HEK293T (cell line): ENCODE measurements around the gene TGFB1.

Source experiments
- CTCF ChIA-PET: fragments of 350-600 bp; formaldehyde crosslinking; extraction: SDS; loops from one replicate; lab custom pipeline; 2021; ENCODE audit warnings: antibody characterized with exemption, inconsistent platforms; lab: Yijun Ruan, JAX
- POLR2A ChIA-PET: fragments of 350-600 bp; formaldehyde crosslinking; extraction: SDS; loops from one replicate; lab custom pipeline; 2020; ENCODE audit warnings: antibody characterized with exemption, inconsistent platforms; lab: Yijun Ruan, JAX
- DNase-seq: peaks from one replicate; pipeline ENCODE4 v3.0.0; 2012; ENCODE audit warnings: mixed read lengths; ENCODE audit errors: extremely low spot score
- ARNT ChIP-seq: fragments of 450-650 bp; IDR thresholded peaks from 2 replicates; pipeline ENCODE4 v1.6.1; 2017; ENCODE audit warnings: mild to moderate bottlenecking
- BHLHE40 ChIP-seq: fragments of 450-650 bp; IDR thresholded peaks from 2 replicates; pipeline ENCODE4 v1.6.1; 2016; ENCODE audit warnings: mild to moderate bottlenecking, moderate library complexity, borderline replicate concordance
- CTBP1 ChIP-seq: fragments of 450-650 bp; IDR thresholded peaks from 2 replicates; pipeline ENCODE4 v1.6.1; 2016; ENCODE audit warnings: borderline replicate concordance
- ELF4 ChIP-seq: fragments of 450-650 bp; IDR thresholded peaks from 2 replicates; pipeline ENCODE4 v1.6.1; 2017; ENCODE audit warnings: antibody characterized with exemption
- FOXA1 ChIP-seq: fragments of 450-650 bp; IDR thresholded peaks from 2 replicates; pipeline ENCODE4 v1.6.1; 2016; ENCODE audit warnings: mild to moderate bottlenecking
- FOXK2 ChIP-seq: fragments of 450-650 bp; IDR thresholded peaks from 2 replicates; pipeline ENCODE4 v1.6.1; 2016; ENCODE audit warnings: mild to moderate bottlenecking
- FOXM1 ChIP-seq: fragments of 450-650 bp; IDR thresholded peaks from 2 replicates; pipeline ENCODE4 v1.6.1; 2017; ENCODE audit warnings: mild to moderate bottlenecking, borderline replicate concordance
- HDGF ChIP-seq: fragments of 450-650 bp; IDR thresholded peaks from 2 replicates; pipeline ENCODE4 v1.6.1; 2017; ENCODE audit warnings: antibody characterized with exemption, borderline replicate concordance
- L3MBTL2 ChIP-seq: fragments of 450-650 bp; conservative IDR thresholded peaks from 2 replicates; pipeline ENCODE4 v1.6.1; 2016; ENCODE audit warnings: mild to moderate bottlenecking
- LEF1 ChIP-seq: fragments of 450-650 bp; IDR thresholded peaks from 2 replicates; pipeline ENCODE4 v1.6.1; 2017; ENCODE audit warnings: mild to moderate bottlenecking, borderline replicate concordance
- NFRKB ChIP-seq: fragments of 450-650 bp; IDR thresholded peaks from 2 replicates; pipeline ENCODE4 v1.6.1; 2016; ENCODE audit warnings: mild to moderate bottlenecking, moderate library complexity
- PKNOX1 ChIP-seq: fragments of 450-650 bp; IDR thresholded peaks from 2 replicates; pipeline ENCODE4 v1.6.1; 2016
- SP1 ChIP-seq: fragments of 450-650 bp; IDR thresholded peaks from 2 replicates; pipeline ENCODE4 v1.6.1; 2017
- SUZ12 ChIP-seq: fragments of 450-650 bp; IDR thresholded peaks from 2 replicates; pipeline ENCODE4 v1.6.1; 2016; ENCODE audit warnings: mild to moderate bottlenecking
- TARDBP ChIP-seq: fragments of 450-650 bp; IDR thresholded peaks from 2 replicates; pipeline ENCODE4 v1.6.1; 2016
- ZNF384 ChIP-seq: fragments of 450-650 bp; IDR thresholded peaks from 2 replicates; pipeline ENCODE4 v1.6.1; 2016

Gene TGFB1

GRCh38 chr19:41307090-41307875, 46.4 kb downstream of the TGFB1 start:
- ChIA-PET CTCF (no interaction called here), POLR2A (interaction anchor here (0.9 kb wide), 1 partner anchor 133 kb away, joined by 3 read pairs; the partner anchor contains the start of gene DMAC2)
- TF ChIP-seq HDGF = no peak
- DNase-seq = no peak

GRCh38 chr19:41305927-41306793, 47.6 kb downstream of the TGFB1 start:
- no peak for DNase-seq
- ChIA-PET CTCF (no interaction called here), POLR2A (interaction anchor here (1.2 kb wide), 1 partner anchor 40 kb away, joined by 4 read pairs; no protein-coding TSS in a partner anchor)
- no peak for TF ChIP-seq TARDBP
- no peak for TF ChIP-seq ELF4

- POLR2A ChIA-PET = interaction anchor here (1.2 to 1.3 kb wide), 2 partner anchors 39 to 41 kb away, joined by 4 to 6 read pairs; partner anchors contain the start of gene HNRNPUL1
- CTCF ChIA-PET = interaction anchor here (0.6 to 1.0 kb wide), 2 partner anchors 42 to 530 kb away, joined by 3 read pairs; no protein-coding TSS in a partner anchor
- TF ChIP-seq CTBP1 (no peak), SUZ12 (no peak), LEF1 (no peak), L3MBTL2 (no peak), SP1 (no peak), NFRKB (no peak), ARNT (no peak), ELF4 (no peak), FOXM1 (no peak), PKNOX1 (no peak), TARDBP (no peak), HDGF (no peak), BHLHE40 (no peak), FOXA1 (no peak), FOXK2 (no peak)
- DNase-seq = no peak
Measured at GRCh38 chr19:41304706-41305483, 48.8 kb downstream of the TGFB1 start.

GRCh38 chr19:41303954-41304353, 49.8 kb downstream of the TGFB1 start:
- CTCF ChIA-PET = no interaction called here

GRCh38 chr19:41302624-41303351, 50.9 kb downstream of the TGFB1 start:
- ChIA-PET CTCF (no interaction called here), POLR2A (interaction anchor here (0.8 kb wide), 1 partner anchor 39 kb away, joined by 3 read pairs; the partner anchor contains the start of gene HNRNPUL1)
- TF ChIP-seq CTBP1 (no peak), BHLHE40 (no peak), FOXM1 (no peak), ARNT (no peak), ZNF384 (no peak), NFRKB (no peak), TARDBP (no peak), HDGF (no peak), LEF1 (no peak)
- DNase-seq = no peak

More at GRCh38 chr19:41303954-41304353, 49.8 kb downstream of the TGFB1 start:
- TF ChIP-seq FOXM1 = no peak
- TF ChIP-seq L3MBTL2 = no peak
- no peak for TF ChIP-seq FOXA1
- TF ChIP-seq ARNT = no peak
- no peak for TF ChIP-seq BHLHE40
- no peak for TF ChIP-seq ZNF384
- TF ChIP-seq ELF4 = no peak
- TF ChIP-seq LEF1 = no peak
- POLR2A ChIA-PET = no interaction called here
- DNase-seq = no peak

GRCh38 chr19:41300555-41300954, 53.2 kb downstream of the TGFB1 start:
- no peak for DNase-seq
- TF ChIP-seq NFRKB (no peak), CTBP1 (no peak), FOXK2 (no peak), TARDBP (no peak), FOXA1 (no peak), LEF1 (no peak), PKNOX1 (no peak), L3MBTL2 (no peak), BHLHE40 (no peak), HDGF (no peak), ELF4 (no peak), ZNF384 (no peak), FOXM1 (no peak)
- POLR2A ChIA-PET = interaction anchor here (0.9 kb wide), 1 partner anchor 37 kb away, joined by 3 read pairs; no protein-coding TSS in a partner anchor
- CTCF ChIA-PET = no interaction called here
